Lung (tissue), 12 donors: ENCODE results near the gene GRK4. TPM values are rescaled to one million over a fixed set of nuclear protein-coding genes. Genes with fewer than 3 reads are reported as not detected.
A peak's percentile ranks its signal among the peaks of the same experiment; 100 is the strongest.

Experiments used
- ATAC-seq: fragments of 200-7000 bp; cut with Tn5 transposase; one replicate; pipeline ENCODE4 v1.9.1; 2020; ENCODE audit warnings: moderate number of reproducible peaks; ENCODE audit not compliant: insufficient read depth, low FRiP score
- DNase-seq, 3 donors: peaks; one replicate each; pipeline ENCODE4 v3.0.0-alpha.2; 2013 to 2017
- H3K27ac ChIP-seq, 2 donors: one replicate each; pipeline ENCODE4 v1.5.1; 2013; ENCODE audit warnings: mild to moderate bottlenecking in 2 of 2, moderate library complexity in 2 of 2, control low read depth in 1 of 2, inconsistent platforms in 1 of 2, low read depth in 1 of 2, low read length in 1 of 2
- H3K27me3 ChIP-seq, 3 donors: one replicate each; pipeline ENCODE4 v1.5.1; 2013; ENCODE audit warnings: low read length in 2 of 3; ENCODE audit not compliant: control insufficient read depth in 3 of 3, insufficient read depth in 3 of 3
- H3K36me3 ChIP-seq, 4 donors: one replicate each; pipeline ENCODE4 v1.5.1; 2013; ENCODE audit warnings: low read length in 4 of 4, mild to moderate bottlenecking in 1 of 4, moderate library complexity in 1 of 4; ENCODE audit not compliant: control insufficient read depth in 4 of 4, insufficient read depth in 4 of 4
- H3K4me1 ChIP-seq, 5 donors: one replicate each; pipeline ENCODE4 v1.5.1; 2013; ENCODE audit warnings: low read length in 5 of 5, mild to moderate bottlenecking in 2 of 5, moderate library complexity in 1 of 5; ENCODE audit not compliant: control insufficient read depth in 5 of 5, insufficient read depth in 5 of 5
- H3K4me3 ChIP-seq: one replicate; pipeline ENCODE4 v1.5.1; 2013; ENCODE audit warnings: mild to moderate bottlenecking, control low read depth, moderate library complexity
- H3K9ac ChIP-seq, 2 donors: one replicate each; pipeline ENCODE4 v1.5.1; 2013; ENCODE audit warnings: low read length in 2 of 2, control low read depth in 1 of 2; ENCODE audit not compliant: insufficient read depth in 1 of 2
- H3K9me3 ChIP-seq, 4 donors: one replicate each; pipeline ENCODE4 v1.5.1; 2013; ENCODE audit warnings: low read length in 3 of 4, mild to moderate bottlenecking in 1 of 4, moderate library complexity in 1 of 4; ENCODE audit not compliant: control insufficient read depth in 4 of 4, insufficient read depth in 3 of 4
- CTCF ChIP-seq: IDR thresholded peaks from 2 replicates; pipeline ENCODE4 v1.5.1; 2012; ENCODE audit warnings: mild to moderate bottlenecking; ENCODE audit errors: control extremely low read depth, extremely low read depth
- WGBS, 2 donors: extraction: QIAGEN DNeasy Blood & Tissue Kit; methylation state at CpG; one replicate each; pipeline ENCODE4 v1.1.7; 2013; 5-methylcytosine and 5-hydroxymethylcytosine counted together
- polyA plus RNA-seq, 2 donors: library from polyadenylated mRNA; stranded (reverse); fragments of 200-250 nt; gene quantifications; one replicate each; pipeline ENCODE4 v1.2.1, GENCODE V29; 2013
- total RNA-seq, 2 donors: library from RNA; depleted of rRNA in 1 of 2; stranded (reverse); fragments of >200 nt in 1 of 2; gene quantifications; one replicate each; pipeline ENCODE4 v1.2.1, GENCODE V29; 2014 to 2021
- donor health status: control.
- donor health status: control.
- donor health status: Bipolar disorder and iron deficiency.
- donor health status: healthy.
- donor health status: DM: yes; HTN: yes; CAD: no.

Gene GRK4
- total and polyA plus RNA-seq, 4 donors: 1.8 to 6.7 (median 3.2) TPM

GRCh38 chr4:3042226-3042625 lies 78.9 kb downstream of the GRK4 start:
- TF ChIP-seq CTCF: no peak
- Histone ChIP-seq H3K36me3 (no peaks in the 10 kb centered on the region), H3K27me3 (no peaks in the 10 kb centered on the region), H3K4me1 (peaks cover 4 to 25% (median 11%) of the 10 kb centered on the region in 5 donors), H3K4me3 (peak overlapping the region; percentile 40), H3K9me3 (peaks cover 0 to 2% (median 0%) of the 10 kb centered on the region in 4 donors), H3K9ac (peak overlapping the region in 1 of 2 donors; percentile 34), H3K27ac (peak overlapping the region; percentile 34 to 97)
- ATAC-seq (no peak), DNase-seq (no peak)
- 47 to 72% methylated on average over 10 of the region's 10 CpGs for WGBS, 2 donors

GRCh38 chr4:3043282-3044020 lies 80.1 kb downstream of the GRK4 start:
- ATAC-seq (no peak), DNase-seq (peak in 2 of 3 donors; percentile 22 to 38)

GRCh38 chr4:3044870-3045819 lies 81.8 kb downstream of the GRK4 start:
- TF ChIP-seq CTCF: no peak
- Histone ChIP-seq H3K9me3 (peaks cover 0 to 2% (median 0%) of the 10 kb centered on the region in 4 donors), H3K9ac (no peak overlapping the region), H3K4me3 (no peak overlapping the region), H3K36me3 (no peaks in the 10 kb centered on the region), H3K27me3 (no peaks in the 10 kb centered on the region), H3K4me1 (peaks cover 0 to 18% (median 7%) of the 10 kb centered on the region in 5 donors), H3K27ac (no peak overlapping the region)
- 60 to 73% methylated on average over 22 of the region's 22 CpGs for WGBS, 2 donors
- ATAC-seq (peak; percentile 30), DNase-seq (peak in 2 of 3 donors; percentile 12 to 25)

More at GRCh38 chr4:3043282-3044020, 80.1 kb downstream of the GRK4 start:
- Histone ChIP-seq H3K4me1 (peaks cover 0 to 18% (median 7%) of the 10 kb centered on the region in 5 donors), H3K27me3 (no peaks in the 10 kb centered on the region), H3K4me3 (no peak overlapping the region), H3K27ac (no peak overlapping the region), H3K9ac (no peak overlapping the region), H3K9me3 (peaks cover 0 to 2% (median 0%) of the 10 kb centered on the region in 4 donors), H3K36me3 (no peaks in the 10 kb centered on the region)
- TF ChIP-seq CTCF: no peak
- WGBS, 2 donors: 91 to 92% methylated on average over 11 of the region's 11 CpGs
